GM12873 (cell line): ENCODE data around the gene ENPP7.

ENCODE experiments used
- CTCF ChIP-seq: IDR thresholded peaks from 2 replicates; pipeline ENCODE4 v1.5.1; 2012; ENCODE audit warnings: low read depth, mild to moderate bottlenecking, moderate library complexity, low read length, control low read depth; ENCODE audit not compliant: insufficient read depth; ENCODE audit errors: missing control alignments

ENPP7 gene

GRCh38 chr17:79742951-79743476 lies 12.3 kb downstream of the ENPP7 start:
- TF ChIP-seq CTCF: no peak

DNA sequence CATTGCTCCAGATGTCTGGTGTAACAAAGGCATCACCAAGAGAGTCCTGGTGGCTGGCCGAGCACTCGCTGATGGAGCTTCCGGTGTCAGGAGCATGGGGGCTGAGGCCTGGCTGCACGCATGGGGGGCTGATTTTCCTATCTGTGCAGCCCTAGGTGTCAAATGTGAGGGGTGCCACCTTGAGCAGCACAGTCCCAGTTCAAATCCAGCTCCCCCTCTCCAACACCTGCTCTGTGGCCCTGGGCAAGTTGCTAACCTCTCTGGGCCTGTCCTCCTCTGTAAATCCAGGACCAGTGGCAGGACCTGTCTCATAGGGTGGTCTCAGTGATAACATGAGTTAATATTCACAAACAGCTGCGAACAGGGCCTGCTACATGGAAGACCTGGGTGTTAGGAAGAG lies 12.9 kb downstream of the ENPP7 start:
- no peak for TF ChIP-seq CTCF

GRCh38 chr17:79745641-79746105 lies 14.9 kb downstream of the ENPP7 start:
- no peak for TF ChIP-seq CTCF

GRCh38 chr17:79746889-79747507 lies 16.3 kb downstream of the ENPP7 start:
- no peak for TF ChIP-seq CTCF

- TF ChIP-seq CTCF: no peak
Observed at GRCh38 chr17:79747508-79748294, 17.0 kb downstream of the ENPP7 start.

DNA sequence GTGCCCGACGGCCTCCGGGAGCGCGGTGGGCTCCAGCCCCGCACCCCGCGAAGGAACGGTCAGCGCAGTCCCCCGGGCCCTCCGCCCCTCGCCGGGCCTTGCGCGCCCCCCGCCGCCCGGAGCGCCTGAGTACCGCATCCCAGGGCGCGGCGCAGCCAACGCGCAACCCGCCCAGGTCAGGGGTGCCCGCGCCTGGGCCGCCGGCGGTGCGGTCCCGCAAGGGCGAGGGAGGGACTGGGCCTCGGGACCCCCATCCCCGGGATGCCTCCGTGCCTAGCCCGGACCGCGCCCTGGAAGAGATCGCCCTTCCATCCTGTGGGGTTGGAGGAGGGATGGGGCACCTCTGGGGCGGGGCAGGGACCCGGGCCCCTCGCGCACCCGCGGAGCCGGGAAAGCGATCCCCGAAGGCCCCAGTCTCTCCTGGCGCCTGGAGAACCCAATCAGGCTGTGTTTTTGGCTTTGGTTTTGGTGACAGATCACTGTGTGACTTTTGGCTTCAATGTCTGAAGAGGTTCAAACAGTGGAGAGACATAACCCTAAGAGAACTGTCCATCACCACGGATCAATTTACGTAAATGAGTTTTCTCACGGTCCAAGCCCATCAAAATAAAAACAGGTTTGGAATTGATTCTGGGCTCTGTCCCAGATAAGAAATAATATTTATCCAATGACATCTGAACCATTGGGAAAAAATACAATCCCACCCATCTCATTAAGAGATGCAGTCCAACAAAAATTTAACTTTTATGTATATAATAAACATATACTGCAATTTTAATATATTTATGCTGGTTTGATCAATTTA lies 17.8 kb downstream of the ENPP7 start:
- TF ChIP-seq CTCF: no peak
